ENCODE measurements around the gene TTLL11. TPM values are rescaled to one million over a fixed set of nuclear protein-coding genes. Genes with fewer than 3 reads are reported as not detected.
A peak's percentile ranks its signal among the peaks of the same experiment; 100 is the strongest.

Gene TTLL11
- total and polyA plus RNA-seq, 2 of the 8 experiments (the other 6 are each of a cell fraction or from before 2014, with no cell fraction given) = 0.56 to 0.80 TPM

DNA sequence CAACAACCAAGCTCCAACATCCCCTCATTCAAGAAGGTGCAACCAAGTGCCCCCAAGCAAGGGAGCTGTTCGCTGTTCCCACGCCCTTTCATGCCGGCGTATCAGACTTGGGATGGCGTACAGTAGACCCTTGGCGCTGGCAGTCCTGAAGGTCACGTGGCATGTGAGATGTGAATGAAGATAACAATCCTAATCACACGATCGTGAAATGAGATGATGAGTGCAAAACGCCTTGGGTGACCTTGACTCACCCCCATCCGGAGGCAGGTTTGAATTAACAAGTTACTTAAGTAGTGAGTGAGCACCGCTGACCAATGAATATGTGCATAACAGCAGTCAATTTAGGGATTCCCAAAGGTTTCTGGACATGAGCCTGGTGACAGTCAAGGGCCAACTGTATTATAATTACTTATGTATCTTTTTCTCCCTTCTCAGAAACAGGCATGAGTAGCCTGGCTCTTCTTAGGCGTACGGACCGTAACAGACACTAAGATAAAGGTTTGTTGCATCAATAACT, 150.2 kb downstream of the TTLL11 start:
- Histone ChIP-seq H3K23ac (ENCODE audit: insufficient read length) (no peak overlapping the region), H3K9ac (replicated peaks in 1 of 4; ENCODE audit: extremely low read depth in 1 of 4, low read depth in 3 of 4, low read length in 3 of 4) (peak overlapping the region in 1 of 4 experiments; percentile 48; a peak in 1 of 7 replicates), H2BK15ac (ENCODE audit: low read length) (peak overlapping the region; percentile 31; the same call in 1 of the 2 replicates), H2BK20ac (ENCODE audit: low read length) (no peak overlapping the region), H4K8ac (ENCODE audit: extremely low read depth, insufficient read depth, low read length) (no peak overlapping the region), H3K4me3 (ENCODE audit: extremely low read depth in 1 of 4, insufficient read depth in 2 of 4, low read depth in 3 of 4, low read length in 4 of 4) (no peak overlapping the region), H2AFZ (ENCODE audit: low read length) (no peak overlapping the region), H2BK12ac (ENCODE audit: low read depth, low read length) (no peak overlapping the region), H3K79me1 (ENCODE audit: low read depth, low read length) (no peaks in the 10 kb centered on the region), H2AK5ac (ENCODE audit: low read depth, low read length) (0 out of 2 replicates have a peak overlapping the region, but pooled peaks have one; percentile 61), H2BK120ac (replicated peaks; ENCODE audit: low read depth, low read length) (no peak overlapping the region), H3K56ac (replicated peaks; ENCODE audit: insufficient read length, low read depth, low read length) (no peak overlapping the region), H3K23me2 (ENCODE audit: low read depth, low read length) (no peaks in the 10 kb centered on the region), H3K14ac (ENCODE audit: insufficient read length) (no peak overlapping the region), H3K27ac (ENCODE audit: low read depth, low read length) (no peak overlapping the region), H3K4ac (replicated peaks; ENCODE audit: insufficient read length, low read depth, low read length) (no peak overlapping the region), H3K36me3 (ENCODE audit: control insufficient read depth in 2 of 4, insufficient read depth in 4 of 4, low read length in 3 of 4) (no peaks in the 10 kb centered on the region), H4K20me1 (replicated peaks in 1 of 2; ENCODE audit: control insufficient read depth in 1 of 2, insufficient read depth in 2 of 2, low read length in 2 of 2) (no peaks in the 10 kb centered on the region), H4K5ac (ENCODE audit: insufficient read length, low read depth, low read length) (no peak overlapping the region), H3K9me3 (ENCODE audit: insufficient read depth in 2 of 2, low read depth in 1 of 2, low read length in 1 of 2) (no peaks in the 10 kb centered on the region), H3K18ac (ENCODE audit: extremely low read depth, low read length) (no peak overlapping the region), H4K91ac (replicated peaks; ENCODE audit: insufficient read length, low read length) (no peak overlapping the region), H3K79me2 (ENCODE audit: control insufficient read depth in 1 of 2, insufficient read depth in 2 of 2, low read length in 2 of 2) (no peaks in the 10 kb centered on the region), H3K4me1 (replicated peaks in 1 of 4; ENCODE audit: control insufficient read depth in 3 of 4, insufficient read depth in 4 of 4, low read length in 3 of 4) (peaks cover 1 to 9% (median 6%) of the 10 kb centered on the region in 4 experiments; a peak in 6 of 7 replicates), H3K4me2 (ENCODE audit: insufficient read depth in 1 of 2, low read depth in 2 of 2, low read length in 2 of 2) (no peak overlapping the region), H3K27me3 (replicated peaks in 1 of 4; ENCODE audit: control insufficient read depth in 3 of 4, extremely low read depth in 1 of 4, insufficient read depth in 3 of 4, low read length in 3 of 4) (no peaks in the 10 kb centered on the region), H2BK5ac (ENCODE audit: low read depth, low read length) (no peak overlapping the region)
- CTCF ChIA-PET (ENCODE audit: partially characterized antibody) = interaction anchor here (1.0 to 2.2 kb wide), 2 partner anchors 12 to 405 kb away, joined by 3 to 6 read pairs; no protein-coding TSS in a partner anchor
- WGBS, 2 experiments (ENCODE audit: extremely low coverage in 1 of 2, insufficient coverage in 1 of 2, insufficient read length in 1 of 2, insufficient replicate concordance in 2 of 2, low coverage in 1 of 2, low lambda C conversion rate in 2 of 2, missing lambda C conversion rate in 1 of 2) = 89% methylated on average over 15 of the region's 15 CpGs; no CpG with 5 or more reads in 1 of the 2 experiments
- POLR2A ChIA-PET (ENCODE audit: partially characterized antibody) = no interaction called here
- no peak for DNase-seq (ENCODE audit: low read depth in 1 of 2, low spot score in 2 of 2)
- no peak for FAIRE-seq
- TF ChIP-seq TBP (IDR thresholded peaks at IDR 0.05; ENCODE audit: low read depth, low read length) = no peak
- TF ChIP-seq BRCA1 (IDR thresholded peaks at IDR 0.05; ENCODE audit: low read depth, low read length) = no peak
- TF ChIP-seq SUZ12 (IDR thresholded peaks at IDR 0.05; ENCODE audit: low read length) = no peak
- TF ChIP-seq, protein P1, sequence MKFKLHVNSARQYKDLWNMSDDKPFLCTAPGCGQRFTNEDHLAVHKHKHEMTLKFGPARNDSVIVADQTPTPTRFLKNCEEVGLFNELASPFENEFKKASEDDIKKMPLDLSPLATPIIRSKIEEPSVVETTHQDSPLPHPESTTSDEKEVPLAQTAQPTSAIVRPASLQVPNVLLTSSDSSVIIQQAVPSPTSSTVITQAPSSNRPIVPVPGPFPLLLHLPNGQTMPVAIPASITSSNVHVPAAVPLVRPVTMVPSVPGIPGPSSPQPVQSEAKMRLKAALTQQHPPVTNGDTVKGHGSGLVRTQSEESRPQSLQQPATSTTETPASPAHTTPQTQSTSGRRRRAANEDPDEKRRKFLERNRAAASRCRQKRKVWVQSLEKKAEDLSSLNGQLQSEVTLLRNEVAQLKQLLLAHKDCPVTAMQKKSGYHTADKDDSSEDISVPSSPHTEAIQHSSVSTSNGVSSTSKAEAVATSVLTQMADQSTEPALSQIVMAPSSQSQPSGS (IDR thresholded peaks at IDR 0.05; ENCODE audit: low read length) = no peak
- TF ChIP-seq PHF8 (conservative IDR thresholded peaks at IDR 0.05; ENCODE audit: low read depth, low read length) = no peak
- no peak for TF ChIP-seq NANOG (IDR thresholded peaks at IDR 0.05; ENCODE audit: insufficient read depth, low read depth, low read length, poor library complexity, severe bottlenecking)
- no peak for TF ChIP-seq CEBPB (IDR thresholded peaks at IDR 0.05; ENCODE audit: low read depth, low read length)
- no peak for TF ChIP-seq TAF7 (optimal IDR thresholded peaks at IDR 0.05; ENCODE audit: borderline replicate concordance, low read depth, low read length)
- no peak for TF ChIP-seq JUND (IDR thresholded peaks at IDR 0.05; ENCODE audit: low read length)
- TF ChIP-seq RFX5 (IDR thresholded peaks at IDR 0.05; ENCODE audit: borderline replicate concordance, low read depth, low read length) = no peak

Measured in H1 (cell line).